Liver (tissue), 9 donors: ENCODE measurements around the gene NAA80. TPM values are rescaled to one million over a fixed set of nuclear protein-coding genes. Genes with fewer than 3 reads are reported as not detected.

ENCODE experiments used
- DNase-seq: peaks from one replicate; pipeline ENCODE4 v3.0.0-alpha.2; 2017; ENCODE audit warnings: low spot score
- H3K27ac ChIP-seq, 2 donors: one replicate each; pipeline ENCODE4 v1.7.0; 2013; ENCODE audit warnings: inconsistent platforms in 2 of 2, low read length in 2 of 2, control low read depth in 1 of 2, low read depth in 1 of 2, mild to moderate bottlenecking in 1 of 2
- H3K27me3 ChIP-seq, 4 donors: one replicate each; pipeline versions ENCODE4 v1.6.1 to v1.7.0; 2013; ENCODE audit warnings: low read length in 3 of 4, inconsistent platforms in 1 of 4, mild to moderate bottlenecking in 1 of 4, moderate library complexity in 1 of 4; ENCODE audit not compliant: control insufficient read depth in 4 of 4, insufficient read depth in 4 of 4
- H3K36me3 ChIP-seq, 4 donors: one replicate each; pipeline versions ENCODE4 v1.6.1 to v1.7.0; 2013; ENCODE audit warnings: low read length in 3 of 4, mild to moderate bottlenecking in 3 of 4, low read depth in 1 of 4, moderate library complexity in 1 of 4; ENCODE audit not compliant: control insufficient read depth in 4 of 4, insufficient read depth in 3 of 4
- H3K4me1 ChIP-seq, 4 donors: one replicate each; pipeline versions ENCODE4 v1.6.1 to v1.7.0; 2013; ENCODE audit warnings: low read length in 3 of 4, mild to moderate bottlenecking in 3 of 4, moderate library complexity in 1 of 4; ENCODE audit not compliant: control insufficient read depth in 4 of 4, insufficient read depth in 4 of 4
- H3K4me3 ChIP-seq, 3 donors: one replicate each; pipeline versions ENCODE4 v1.6.1 to v1.7.0; 2013; ENCODE audit warnings: low read length in 3 of 3, control low read depth in 1 of 3, low read depth in 1 of 3, mild to moderate bottlenecking in 1 of 3
- H3K9ac ChIP-seq, 2 donors: one replicate each; pipeline ENCODE4 v1.7.0; 2013; ENCODE audit warnings: low read length in 2 of 2, mild to moderate bottlenecking in 2 of 2, moderate library complexity in 2 of 2, control low read depth in 1 of 2, low read depth in 1 of 2
- H3K9me3 ChIP-seq, 4 donors: one replicate each; pipeline versions ENCODE4 v1.6.1 to v1.7.0; 2013; ENCODE audit warnings: low read length in 3 of 4; ENCODE audit not compliant: control insufficient read depth in 4 of 4
- CTCF ChIP-seq: fragments of 150-350 bp; IDR thresholded peaks from 2 replicates; pipeline ENCODE4 v1.5.1; 2017; ENCODE audit warnings: improper control_type of control experiment, low read depth, low read length; ENCODE audit not compliant: missing input control
- EGR1 ChIP-seq, 2 donors: IDR thresholded peaks; 2 replicates each; pipeline ENCODE4 v1.6.1; 2016 to 2018; ENCODE audit warnings: antibody characterized with exemption in 2 of 2, low read depth in 2 of 2
- FOXA2 ChIP-seq: IDR thresholded peaks from 2 replicates; pipeline ENCODE4 v1.6.1; 2016; ENCODE audit warnings: antibody characterized with exemption
- HNF4A ChIP-seq, 2 donors: conservative IDR thresholded peaks; 2 replicates each; pipeline ENCODE4 v1.6.1; 2016; ENCODE audit warnings: antibody characterized with exemption in 2 of 2, mild to moderate bottlenecking in 2 of 2
- HNF4G ChIP-seq: IDR thresholded peaks from 2 replicates; pipeline ENCODE4 v1.6.1; 2016; ENCODE audit warnings: antibody characterized with exemption
- JUND ChIP-seq, 2 donors: IDR thresholded peaks; 2 replicates each; pipeline ENCODE4 v1.6.1; 2016; ENCODE audit warnings: antibody characterized with exemption in 2 of 2
- NR2F2 ChIP-seq: IDR thresholded peaks from 2 replicates; pipeline ENCODE4 v1.6.1; 2016; ENCODE audit warnings: antibody characterized with exemption
- RAD21 ChIP-seq, 2 donors: IDR thresholded peaks; 2 replicates each; pipeline ENCODE4 v1.6.1; 2016; ENCODE audit warnings: antibody characterized with exemption in 2 of 2, mild to moderate bottlenecking in 2 of 2
- REST ChIP-seq: IDR thresholded peaks from 2 replicates; pipeline ENCODE4 v1.6.1; 2016; ENCODE audit warnings: antibody characterized with exemption, mild to moderate bottlenecking
- RXRA ChIP-seq, 2 donors: IDR thresholded peaks; 2 replicates each; pipeline ENCODE4 v1.6.1; 2017 to 2018; ENCODE audit warnings: antibody characterized with exemption in 2 of 2, mild to moderate bottlenecking in 1 of 2
- SP1 ChIP-seq: IDR thresholded peaks from 2 replicates; pipeline ENCODE4 v1.6.1; 2018; ENCODE audit warnings: antibody characterized with exemption, mild to moderate bottlenecking
- TAF1 ChIP-seq: conservative IDR thresholded peaks from 2 replicates; pipeline ENCODE4 v1.6.1; 2016; ENCODE audit warnings: antibody characterized with exemption, mild to moderate bottlenecking
- YY1 ChIP-seq: IDR thresholded peaks from 2 replicates; pipeline ENCODE4 v1.6.1; 2016; ENCODE audit warnings: antibody characterized with exemption, mild to moderate bottlenecking
- ZBTB33 ChIP-seq: IDR thresholded peaks from 2 replicates; pipeline ENCODE4 v1.6.1; 2016; ENCODE audit warnings: antibody characterized with exemption
- WGBS: extraction: QIAGEN DNeasy Blood & Tissue Kit; methylation state at CpG from one replicate; pipeline ENCODE4 v1.1.7; 2013; 5-methylcytosine and 5-hydroxymethylcytosine counted together
- polyA plus RNA-seq, 2 donors: library from polyadenylated mRNA; stranded (reverse) in 1 of 2; unstranded in 1 of 2; fragments of 200-250 nt in 1 of 2; fragments of >200 nt in 1 of 2; fragmentation: Nextera tagmentation in 1 of 2; extraction: Ambion mirVana in 1 of 2; gene quantifications; one replicate each; pipeline versions ENCODE4 v1.2.1 to v1.2.3, GENCODE V29; 2013 to 2015
- total RNA-seq, 2 donors: library from RNA; depleted of rRNA; stranded (reverse); fragments of >200 nt; gene quantifications; one replicate each; pipeline ENCODE4 v1.2.3, GENCODE V29; 2014
- TF ChIP-seq, protein P1 (sequence below): IDR thresholded peaks from 2 replicates; pipeline ENCODE4 v1.6.1; 2016; ENCODE audit warnings: antibody characterized with exemption
- donor health status: healthy.
- donor health status: healthy.
- donor health status: healthy.
- donor health status: healthy.
- donor health status: healthy.

NAA80 gene
- total and polyA plus RNA-seq, 4 donors = 1.6 to 5.5 (median 2.0) TPM

- no peak overlapping the region for H3K4me3 ChIP-seq
- WGBS = 68% methylated on average over 3 of the region's 3 CpGs
Observed at GRCh38 chr3:50268276-50268675, 30.9 kb downstream of the NAA80 start.

GRCh38 chr3:50267280-50267913 lies 31.8 kb downstream of the NAA80 start:
- TF ChIP-seq HNF4A (conservative IDR thresholded peaks at IDR 0.05) (peak in 1 of 2 donors; percentile 25), RXRA (IDR thresholded peaks at IDR 0.05) (peak; percentile 19 to 25), SP1 (peak; percentile 32), JUND (IDR thresholded peaks at IDR 0.05) (no peak)
- no peaks in the 10 kb centered on the region for H3K27me3 ChIP-seq
- H3K9ac ChIP-seq = no peak overlapping the region
- peaks cover 0 to 34% (median 9%) of the 10 kb centered on the region in 4 donors for H3K4me1 ChIP-seq
- H3K36me3 ChIP-seq = no peaks in the 10 kb centered on the region
- peak overlapping the region; percentile 15 to 48 for H3K27ac ChIP-seq
- DNase-seq = no peak
- H3K4me3 ChIP-seq = peak overlapping the region in 1 of 3 donors; percentile 12
- no peaks in the 10 kb centered on the region for H3K9me3 ChIP-seq
- 12% methylated on average over 22 of the region's 22 CpGs for WGBS

More at GRCh38 chr3:50268276-50268675, 30.9 kb downstream of the NAA80 start:
- Histone ChIP-seq H3K36me3 (no peaks in the 10 kb centered on the region), H3K27ac (no peak overlapping the region), H3K4me1 (peaks cover 1 to 38% (median 13%) of the 10 kb centered on the region in 4 donors), H3K9ac (no peak overlapping the region), H3K9me3 (no peaks in the 10 kb centered on the region), H3K27me3 (no peaks in the 10 kb centered on the region)
- no peak for DNase-seq
- no peak for TF ChIP-seq TAF1

DNA sequence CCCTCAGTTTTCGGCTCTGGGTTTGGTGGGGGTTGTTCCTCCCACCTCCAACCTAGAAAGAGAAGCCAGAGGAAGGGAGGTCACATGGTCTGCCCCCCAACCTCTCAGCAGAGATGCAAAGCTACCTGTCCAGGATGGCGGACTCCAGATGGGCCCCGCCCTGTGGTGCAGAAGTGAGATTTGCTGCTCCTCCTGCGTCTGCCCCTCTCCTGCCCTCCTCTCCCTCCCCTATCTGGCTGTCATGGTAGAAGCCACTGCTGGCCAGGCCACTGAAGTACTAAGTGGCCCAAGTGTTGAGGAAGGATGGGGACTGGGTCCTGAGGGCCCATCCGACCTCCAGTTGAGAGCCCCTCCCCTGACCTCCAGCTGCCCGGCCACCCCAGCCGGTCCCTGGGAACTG lies 32.4 kb downstream of the NAA80 start:
- Histone ChIP-seq H3K27ac (peak overlapping the region; percentile 15 to 48), H3K4me3 (peak overlapping the region in 1 of 3 donors; percentile 12), H3K9ac (no peak overlapping the region), H3K4me1 (peaks cover 0 to 33% (median 9%) of the 10 kb centered on the region in 4 donors), H3K27me3 (no peaks in the 10 kb centered on the region), H3K9me3 (no peaks in the 10 kb centered on the region), H3K36me3 (no peaks in the 10 kb centered on the region)
- DNase-seq = no peak
- WGBS = 75% methylated on average over 7 of the region's 7 CpGs
- TF ChIP-seq NR2F2 = no peak
- TF ChIP-seq ZBTB33 = no peak
- TF ChIP-seq HNF4G = no peak
- TF ChIP-seq, protein P1, sequence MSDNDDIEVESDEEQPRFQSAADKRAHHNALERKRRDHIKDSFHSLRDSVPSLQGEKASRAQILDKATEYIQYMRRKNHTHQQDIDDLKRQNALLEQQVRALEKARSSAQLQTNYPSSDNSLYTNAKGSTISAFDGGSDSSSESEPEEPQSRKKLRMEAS = no peak
- TF ChIP-seq EGR1 (IDR thresholded peaks at IDR 0.05; ENCODE audit: low read depth in 2 of 2) = no peak
- TF ChIP-seq YY1 = no peak
- TF ChIP-seq RXRA (IDR thresholded peaks at IDR 0.05) = no peak
- TF ChIP-seq HNF4A (conservative IDR thresholded peaks at IDR 0.05) = no peak

DNA sequence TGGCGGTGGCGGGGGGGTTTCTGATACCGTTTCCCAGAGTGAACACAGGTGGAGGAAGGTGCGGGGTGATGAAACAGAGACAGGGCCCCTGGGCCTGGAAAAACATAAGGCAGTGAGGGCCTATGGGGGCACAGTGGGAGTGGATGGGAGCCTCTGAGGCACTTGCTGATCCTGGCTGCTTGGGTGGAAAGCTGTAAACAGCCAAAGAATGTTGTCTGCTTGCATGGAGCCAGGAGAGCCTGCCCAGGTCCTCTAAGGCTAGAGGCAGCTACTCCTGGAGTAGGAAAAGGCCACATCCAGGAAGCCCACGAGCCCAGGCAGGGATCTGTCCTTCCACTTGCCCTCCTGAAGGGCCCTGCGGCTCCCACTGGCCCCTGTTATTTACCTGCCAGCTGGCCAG lies 33.2 kb downstream of the NAA80 start:
- WGBS = 90% methylated on average over 6 of the region's 6 CpGs
- no peak overlapping the region for H3K27ac ChIP-seq
- TF ChIP-seq FOXA2 (no peak), REST (no peak), CTCF (no peak), NR2F2 (no peak), RAD21 (IDR thresholded peaks at IDR 0.05) (no peak), SP1 (no peak)
- TF ChIP-seq, protein P1 = no peak

More for the DNA sequence above, 33.2 kb downstream of the NAA80 start:
- no peaks in the 10 kb centered on the region for H3K36me3 ChIP-seq
- DNase-seq = no peak
- no peaks in the 10 kb centered on the region for H3K9me3 ChIP-seq
- H3K27me3 ChIP-seq = no peaks in the 10 kb centered on the region
- H3K9ac ChIP-seq = no peak overlapping the region
- H3K4me3 ChIP-seq = no peak overlapping the region
- peaks cover 0 to 30% (median 7%) of the 10 kb centered on the region in 4 donors for H3K4me1 ChIP-seq
